HG03457 (cell line): ENCODE data around the gene TMEM59L.
"Not testable (repeated sequence)": the region's sequence is repeated elsewhere in the genome, so short reads cannot be mapped to it uniquely, and the experiment has no call there.

Experiments used
- ATAC-seq: cut with Tn5 transposase; IDR thresholded peaks from one replicate; pipeline ENCODE4 v1.9.1; 2021; ENCODE audit warnings: moderate number of reproducible peaks; ENCODE audit not compliant: unreplicated experiment

Gene TMEM59L

GRCh38 chr19:18593367-18594095 is 19.1 kb upstream of the TMEM59L start:
- no peak for ATAC-seq

GRCh38 chr19:18594096-18594823 is 18.4 kb upstream of the TMEM59L start:
- no peak for ATAC-seq

- ATAC-seq = no peak
Observed at GRCh38 chr19:18594824-18595373, 17.8 kb upstream of the TMEM59L start.

- no peak for ATAC-seq
Observed at GRCh38 chr19:18595475-18595874, 17.2 kb upstream of the TMEM59L start.

GRCh38 chr19:18596752-18597157 is 15.9 kb upstream of the TMEM59L start:
- ATAC-seq = no peak

GRCh38 chr19:18597809-18598660 is 14.6 kb upstream of the TMEM59L start:
- no peak for ATAC-seq

- ATAC-seq = no peak
Observed at GRCh38 chr19:18599485-18599884, 13.2 kb upstream of the TMEM59L start.

- ATAC-seq = not testable (repeated sequence)
Observed at GRCh38 chr19:18600692-18601397, 11.8 kb upstream of the TMEM59L start.

- ATAC-seq = no peak
Observed at GRCh38 chr19:18601875-18602274, 10.8 kb upstream of the TMEM59L start.

- no peak for ATAC-seq
Observed at GRCh38 chr19:18603255-18603957, 9.3 kb upstream of the TMEM59L start.

GRCh38 chr19:18603958-18604819 is 8.5 kb upstream of the TMEM59L start:
- no peak for ATAC-seq

- no peak for ATAC-seq
Observed at GRCh38 chr19:18604820-18605159, 7.9 kb upstream of the TMEM59L start.

- ATAC-seq = no peak
Observed at GRCh38 chr19:18605196-18605545, 7.5 kb upstream of the TMEM59L start.

- ATAC-seq = no peak
Observed at GRCh38 chr19:18605546-18606280, 7.0 kb upstream of the TMEM59L start.

GRCh38 chr19:18606281-18607225 is 6.1 kb upstream of the TMEM59L start, which contains the start of gene CRLF1:
TSS of gene CRLF1 (minus strand) at chr19:18606799. CDS start at chr19:18606656, 143 bp downstream.
- ATAC-seq = no peak

GRCh38 chr19:18607226-18608101 is 5.2 kb upstream of the TMEM59L start:
- ATAC-seq = no peak
